Measurements from ENCODE around the gene TFF2.

GRCh38 chr21:42374457-42374856 lies 23.7 kb upstream of the TFF2 start:
- TF ChIP-seq CTCF (conservative IDR thresholded peaks at IDR 0.05; ENCODE audit: low read length) (no peak), EZH2phosphoT487 (IDR thresholded peaks at IDR 0.05; ENCODE audit: borderline replicate concordance) (no peak)

All from Loucy (cell line).